ENCODE data around the gene FBXO45. TPM values are rescaled to one million over a fixed set of nuclear protein-coding genes. Genes with fewer than 3 reads are reported as not detected.

FBXO45 gene
- total and polyA plus RNA-seq, 2 donors (not counting 1 experiment from before 2014, with no cell fraction given), result 6.9 to 10.6 TPM

DNA sequence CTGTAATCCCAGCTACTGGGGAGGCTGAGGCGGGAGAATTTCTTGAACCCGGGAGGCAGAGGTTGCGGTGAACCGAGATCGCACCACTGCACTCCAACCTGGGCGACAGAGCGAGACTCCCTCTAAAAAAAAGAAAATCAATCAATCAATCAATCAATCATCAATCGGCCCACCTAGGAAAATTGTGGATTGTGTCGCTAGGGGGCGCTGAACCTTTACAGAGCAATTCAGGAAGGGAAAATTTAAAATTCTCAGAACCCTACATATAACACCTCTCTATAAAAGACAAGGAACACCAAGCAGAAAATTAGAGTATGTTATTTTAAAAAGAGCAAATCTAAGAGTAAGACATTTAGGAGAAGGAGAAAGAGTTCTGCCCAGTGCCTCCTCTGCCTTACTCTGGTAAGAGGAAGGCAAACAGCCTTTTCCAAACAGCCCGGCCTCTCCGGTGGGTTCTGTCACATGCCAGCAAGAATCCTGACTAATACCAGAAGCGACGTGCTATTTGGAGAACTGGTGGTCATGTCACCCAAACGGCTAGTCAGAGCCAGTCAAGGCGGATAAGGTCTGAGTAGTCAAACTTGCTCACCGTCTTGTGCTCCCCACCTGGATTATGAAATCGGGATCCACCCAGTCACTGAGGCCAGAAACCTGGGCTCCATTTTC is 31.0 kb upstream of the FBXO45 start:
- no peak overlapping the region for H3K27ac ChIP-seq (ENCODE audit: insufficient read depth, low read length)
- H3K4me1 ChIP-seq (ENCODE audit: control insufficient read depth, extremely low read depth, insufficient read depth, low read length), result no peaks in the 10 kb centered on the region
- no peaks in the 10 kb centered on the region for H3K36me3 ChIP-seq (ENCODE audit: control insufficient read depth, insufficient read depth, low read length)
- TF ChIP-seq EZH2 (IDR thresholded peaks at IDR 0.05; ENCODE audit: low read length, missing control alignments), result no peak
- TF ChIP-seq, protein P1, sequence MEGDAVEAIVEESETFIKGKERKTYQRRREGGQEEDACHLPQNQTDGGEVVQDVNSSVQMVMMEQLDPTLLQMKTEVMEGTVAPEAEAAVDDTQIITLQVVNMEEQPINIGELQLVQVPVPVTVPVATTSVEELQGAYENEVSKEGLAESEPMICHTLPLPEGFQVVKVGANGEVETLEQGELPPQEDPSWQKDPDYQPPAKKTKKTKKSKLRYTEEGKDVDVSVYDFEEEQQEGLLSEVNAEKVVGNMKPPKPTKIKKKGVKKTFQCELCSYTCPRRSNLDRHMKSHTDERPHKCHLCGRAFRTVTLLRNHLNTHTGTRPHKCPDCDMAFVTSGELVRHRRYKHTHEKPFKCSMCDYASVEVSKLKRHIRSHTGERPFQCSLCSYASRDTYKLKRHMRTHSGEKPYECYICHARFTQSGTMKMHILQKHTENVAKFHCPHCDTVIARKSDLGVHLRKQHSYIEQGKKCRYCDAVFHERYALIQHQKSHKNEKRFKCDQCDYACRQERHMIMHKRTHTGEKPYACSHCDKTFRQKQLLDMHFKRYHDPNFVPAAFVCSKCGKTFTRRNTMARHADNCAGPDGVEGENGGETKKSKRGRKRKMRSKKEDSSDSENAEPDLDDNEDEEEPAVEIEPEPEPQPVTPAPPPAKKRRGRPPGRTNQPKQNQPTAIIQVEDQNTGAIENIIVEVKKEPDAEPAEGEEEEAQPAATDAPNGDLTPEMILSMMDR (conservative IDR thresholded peaks at IDR 0.05 in 1 of 2, IDR thresholded peaks at IDR 0.05 in 1 of 2; ENCODE audit: low read depth in 1 of 2, low read length in 2 of 2), result peak; percentile 57 to 65
- no peaks in the 10 kb centered on the region for H4K20me1 ChIP-seq (ENCODE audit: control insufficient read depth, extremely low read depth, insufficient read depth, low read length)
- no peaks in the 10 kb centered on the region for H3K9me3 ChIP-seq (ENCODE audit: control insufficient read depth, insufficient read depth, low read depth, low read length)
- no peak overlapping the region for H2AFZ ChIP-seq (ENCODE audit: low read length)
- H3K79me2 ChIP-seq (ENCODE audit: control insufficient read depth, insufficient read depth, low read length), result no peaks in the 10 kb centered on the region
- DNase-seq (ENCODE audit: low read depth in 2 of 2), result peak in 1 of 2 donors; percentile 38
- H3K4me2 ChIP-seq (ENCODE audit: extremely low read depth, insufficient read depth, low read length), result no peak overlapping the region
- no peak overlapping the region for H3K9ac ChIP-seq (ENCODE audit: insufficient read depth, low read length)
- no peak overlapping the region for H3K4me3 ChIP-seq (replicated peaks in 1 of 4; ENCODE audit: control extremely low read depth in 1 of 4, insufficient read depth in 1 of 4, low read depth in 3 of 4, low read length in 4 of 4)
- no peaks in the 10 kb centered on the region for H3K27me3 ChIP-seq (ENCODE audit: control insufficient read depth, insufficient read depth, low read length)

DNA sequence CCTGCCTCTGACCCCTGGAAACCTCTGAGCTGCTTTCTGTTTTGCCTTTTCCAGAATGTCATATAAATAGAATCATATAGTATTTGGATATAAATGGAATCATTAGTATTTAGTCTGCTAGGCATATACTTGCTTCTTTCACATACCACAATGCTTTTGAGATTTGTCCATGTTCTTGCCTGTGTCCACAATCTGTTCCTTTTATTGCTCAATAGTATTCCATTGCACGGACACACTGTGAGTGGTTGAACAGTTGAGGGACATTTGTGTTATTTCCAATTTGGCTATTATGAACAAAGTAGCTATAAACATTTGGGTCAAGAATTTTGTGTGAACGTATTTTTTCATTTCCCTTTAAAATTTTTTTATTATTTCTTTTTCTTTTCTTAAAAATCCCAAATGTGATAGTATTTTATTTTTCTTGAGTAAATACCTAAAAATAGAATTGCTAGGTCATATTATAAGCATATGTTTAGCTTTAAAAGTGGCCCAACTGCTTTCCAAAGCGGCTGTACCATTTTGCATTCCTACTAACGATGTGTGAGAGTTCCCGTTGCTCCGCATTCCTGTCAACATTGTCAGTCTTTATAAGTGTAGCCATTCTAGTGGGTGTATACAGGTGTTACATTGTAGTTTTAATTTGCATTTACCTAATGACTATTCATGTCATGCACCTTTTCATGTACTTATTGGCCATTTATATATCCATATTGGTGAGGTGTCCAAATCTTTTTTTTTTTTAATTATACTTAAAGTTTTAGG is 26.6 kb upstream of the FBXO45 start:
- Histone ChIP-seq H2AFZ (ENCODE audit: low read length) (no peak overlapping the region), H4K20me1 (ENCODE audit: control insufficient read depth, extremely low read depth, insufficient read depth, low read length) (no peaks in the 10 kb centered on the region), H3K9ac (ENCODE audit: insufficient read depth, low read length) (no peak overlapping the region), H3K4me1 (ENCODE audit: control insufficient read depth, extremely low read depth, insufficient read depth, low read length) (no peaks in the 10 kb centered on the region), H3K27ac (ENCODE audit: insufficient read depth, low read length) (no peak overlapping the region), H3K4me3 (replicated peaks in 1 of 4; ENCODE audit: control extremely low read depth in 1 of 4, insufficient read depth in 1 of 4, low read depth in 3 of 4, low read length in 4 of 4) (no peak overlapping the region), H3K9me3 (ENCODE audit: control insufficient read depth, insufficient read depth, low read depth, low read length) (no peaks in the 10 kb centered on the region), H3K27me3 (ENCODE audit: control insufficient read depth, insufficient read depth, low read length) (no peaks in the 10 kb centered on the region), H3K36me3 (ENCODE audit: control insufficient read depth, insufficient read depth, low read length) (no peaks in the 10 kb centered on the region), H3K4me2 (ENCODE audit: extremely low read depth, insufficient read depth, low read length) (no peak overlapping the region), H3K79me2 (ENCODE audit: control insufficient read depth, insufficient read depth, low read length) (no peaks in the 10 kb centered on the region)
- TF ChIP-seq, protein P1 (conservative IDR thresholded peaks at IDR 0.05 in 1 of 2, IDR thresholded peaks at IDR 0.05 in 1 of 2; ENCODE audit: low read depth in 1 of 2, low read length in 2 of 2), result no peak
- no peak for TF ChIP-seq EZH2 (IDR thresholded peaks at IDR 0.05; ENCODE audit: low read length, missing control alignments)
- no peak for DNase-seq (ENCODE audit: low read depth in 2 of 2)

DNA sequence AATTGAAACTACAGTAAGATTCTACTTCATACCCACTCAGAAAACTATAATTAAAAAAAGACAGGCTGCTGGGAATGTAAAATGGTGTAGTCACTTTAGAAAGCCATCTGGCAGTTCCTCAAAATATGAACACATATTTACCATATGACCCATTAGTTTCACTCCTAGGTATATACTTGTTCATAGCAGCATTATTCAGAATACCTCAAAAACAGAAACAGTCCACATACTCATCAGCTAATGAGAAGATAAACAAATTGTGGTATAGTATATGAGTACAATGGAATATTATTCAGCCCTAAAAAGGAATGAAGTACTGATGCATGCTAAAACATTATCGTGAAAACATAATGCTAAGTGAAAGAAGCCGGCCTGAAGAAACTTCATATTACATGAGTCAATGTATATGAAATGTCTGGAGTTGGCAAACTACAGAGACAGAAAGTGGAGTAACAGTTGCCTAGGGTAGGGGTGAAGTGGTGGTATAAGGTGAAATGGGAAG is 23.9 kb upstream of the FBXO45 start:
- Histone ChIP-seq H3K79me2 (ENCODE audit: control insufficient read depth, insufficient read depth, low read length) (no peaks in the 10 kb centered on the region), H3K27ac (ENCODE audit: insufficient read depth, low read length) (no peak overlapping the region), H4K20me1 (ENCODE audit: control insufficient read depth, extremely low read depth, insufficient read depth, low read length) (no peaks in the 10 kb centered on the region), H3K4me1 (ENCODE audit: control insufficient read depth, extremely low read depth, insufficient read depth, low read length) (no peaks in the 10 kb centered on the region), H3K4me2 (ENCODE audit: extremely low read depth, insufficient read depth, low read length) (no peak overlapping the region), H2AFZ (ENCODE audit: low read length) (no peak overlapping the region), H3K4me3 (replicated peaks in 1 of 4; ENCODE audit: control extremely low read depth in 1 of 4, insufficient read depth in 1 of 4, low read depth in 3 of 4, low read length in 4 of 4) (no peak overlapping the region), H3K27me3 (ENCODE audit: control insufficient read depth, insufficient read depth, low read length) (no peaks in the 10 kb centered on the region), H3K9ac (ENCODE audit: insufficient read depth, low read length) (no peak overlapping the region), H3K9me3 (ENCODE audit: control insufficient read depth, insufficient read depth, low read depth, low read length) (no peaks in the 10 kb centered on the region), H3K36me3 (ENCODE audit: control insufficient read depth, insufficient read depth, low read length) (no peaks in the 10 kb centered on the region)
- no peak for TF ChIP-seq EZH2 (IDR thresholded peaks at IDR 0.05; ENCODE audit: low read length, missing control alignments)
- TF ChIP-seq, protein P1 (conservative IDR thresholded peaks at IDR 0.05 in 1 of 2, IDR thresholded peaks at IDR 0.05 in 1 of 2; ENCODE audit: low read depth in 1 of 2, low read length in 2 of 2), result no peak
- no peak for DNase-seq (ENCODE audit: low read depth in 2 of 2)
